DMS53 (cell line): ENCODE data around the gene UQCRQ.
A peak's percentile ranks its signal among the peaks of the same experiment; 100 is the strongest.

ENCODE experiments used
- DNase-seq: peaks from one replicate; lab custom pipeline; 2025; lab: John Stamatoyannopoulos, UW

UQCRQ gene

DNA sequence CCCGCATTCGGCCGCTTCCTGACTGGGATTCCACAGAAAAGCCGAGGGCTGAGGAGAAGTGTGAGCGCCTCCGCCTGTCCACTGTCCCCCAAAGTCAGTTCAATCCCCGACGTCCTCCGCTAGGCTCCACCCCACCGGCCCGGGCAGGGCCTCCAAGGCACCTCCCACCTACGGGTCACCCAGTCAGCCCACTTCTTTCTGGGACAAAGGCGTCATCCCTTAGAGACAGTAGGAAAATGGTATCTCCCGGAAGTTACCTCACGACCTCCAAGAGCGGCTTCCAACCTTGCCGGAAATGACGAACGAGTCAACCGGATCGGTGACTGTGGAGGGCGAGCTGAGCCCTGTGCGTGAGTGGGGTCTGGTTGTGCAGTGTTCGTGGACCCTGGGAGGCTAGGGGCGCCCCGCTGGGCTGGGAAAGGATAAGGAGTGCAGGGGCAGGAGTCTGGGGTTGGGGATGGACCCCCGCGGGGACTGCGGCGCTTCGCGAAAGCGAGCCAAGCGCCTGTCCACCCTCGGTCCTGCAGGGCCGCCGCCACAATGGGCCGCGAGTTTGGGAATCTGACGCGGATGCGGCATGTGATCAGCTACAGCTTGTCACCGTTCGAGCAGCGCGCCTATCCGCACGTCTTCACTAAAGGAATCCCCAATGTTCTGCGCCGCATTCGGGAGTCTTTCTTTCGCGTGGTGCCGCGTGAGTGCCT, at the start of gene UQCRQ, which contains the start of gene GDF9:
Gene UQCRQ, plus strand, starts transcription at position 301 of the 704 bp plus-strand sequence. Its CDS starts 240 bp downstream, at position 541.
Gene GDF9, minus strand, starts transcription at position 128 of the 704 bp plus-strand sequence. CDS start 1,936 bp downstream, outside the sequence.
- DNase-seq: peak; percentile 100

DNA sequence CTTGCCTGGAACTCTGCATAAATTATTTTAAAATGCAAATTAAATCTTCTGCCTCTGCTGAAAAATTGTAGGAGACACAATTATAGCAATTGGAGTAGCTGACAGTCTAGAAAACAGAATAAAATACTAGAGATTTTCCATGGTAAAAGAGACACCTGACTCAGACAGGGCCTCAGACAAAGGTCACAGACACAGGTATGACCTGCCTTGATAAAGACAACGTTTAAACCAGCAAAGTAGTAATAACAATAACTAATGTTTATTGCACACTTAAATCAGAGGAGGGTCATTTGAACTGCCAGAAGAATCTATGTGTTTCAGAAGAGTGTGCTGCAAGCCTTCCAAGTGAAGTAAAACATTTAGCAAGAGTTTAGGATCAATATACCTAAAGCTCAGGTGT, 49.4 kb upstream of the UQCRQ start:
- DNase-seq: no peak

DNA sequence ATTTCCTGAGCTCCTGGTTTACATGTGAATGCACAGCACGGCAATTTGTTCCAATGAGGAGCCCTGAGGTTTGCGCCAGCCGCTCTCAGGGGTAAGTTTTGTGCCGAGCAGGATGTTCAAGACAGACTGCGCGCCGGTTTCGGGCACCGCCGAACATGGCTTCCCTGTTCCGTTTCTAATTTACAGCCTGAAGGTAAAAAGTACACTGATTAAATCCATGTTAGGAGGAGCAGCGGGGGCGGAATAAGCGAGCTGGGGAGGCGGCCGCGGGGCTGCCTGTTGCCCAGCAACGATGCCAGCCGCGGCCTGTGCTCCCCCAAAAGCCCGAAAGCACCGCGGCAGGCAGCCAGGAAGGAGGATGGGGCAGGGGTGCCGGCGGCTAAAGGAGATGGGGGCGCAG, 47.0 kb upstream of the UQCRQ start:
- no peak for DNase-seq

DNA sequence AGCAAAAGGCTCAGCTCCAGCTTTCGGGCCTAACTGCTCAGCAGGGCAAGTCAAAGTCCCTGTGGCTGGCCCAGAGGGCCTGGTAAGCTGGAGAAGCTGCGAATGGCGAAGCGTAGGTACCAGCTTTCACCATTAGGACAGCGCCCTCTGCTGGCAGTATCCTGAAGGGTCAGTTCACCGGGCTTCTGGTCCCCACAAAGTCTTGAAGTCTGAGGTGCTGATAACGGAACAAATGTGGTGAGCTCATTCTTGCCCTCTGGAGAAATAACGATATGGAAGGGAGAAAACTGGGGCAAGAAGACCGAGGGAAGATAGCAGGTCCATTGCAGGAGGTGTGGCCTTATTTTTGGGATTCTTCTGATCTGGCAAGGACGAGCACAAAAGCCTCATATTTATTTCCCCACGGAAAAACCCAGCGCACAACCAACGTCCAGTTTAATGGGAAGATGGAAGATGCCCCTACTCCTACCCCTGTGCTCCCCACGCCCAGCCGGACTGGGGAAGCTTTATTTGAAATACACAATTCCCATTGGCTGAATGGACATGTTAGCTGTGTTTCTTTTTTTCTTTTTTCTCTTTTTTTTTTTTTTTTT, 46.2 kb upstream of the UQCRQ start:
- DNase-seq: peak; percentile 96

DNA sequence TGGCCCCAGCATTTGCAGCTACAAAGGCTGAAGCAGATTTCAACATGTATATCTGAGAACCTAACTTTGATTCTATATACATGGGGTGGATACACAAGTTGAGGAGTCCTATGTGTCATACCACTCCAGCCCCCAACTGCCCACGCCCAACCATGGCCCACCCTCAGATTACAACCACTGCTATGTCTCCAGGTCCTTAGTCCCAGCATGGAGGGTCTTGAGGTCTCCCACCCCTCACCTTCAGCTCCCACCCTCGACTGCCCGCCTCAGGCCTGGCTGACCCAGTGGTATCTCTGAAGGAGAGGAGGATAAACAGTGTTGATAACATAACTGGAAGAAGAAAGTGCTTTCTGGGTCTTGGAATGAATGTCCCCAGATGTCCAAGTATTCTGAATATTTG, 45.1 kb upstream of the UQCRQ start:
- DNase-seq: no peak

DNA sequence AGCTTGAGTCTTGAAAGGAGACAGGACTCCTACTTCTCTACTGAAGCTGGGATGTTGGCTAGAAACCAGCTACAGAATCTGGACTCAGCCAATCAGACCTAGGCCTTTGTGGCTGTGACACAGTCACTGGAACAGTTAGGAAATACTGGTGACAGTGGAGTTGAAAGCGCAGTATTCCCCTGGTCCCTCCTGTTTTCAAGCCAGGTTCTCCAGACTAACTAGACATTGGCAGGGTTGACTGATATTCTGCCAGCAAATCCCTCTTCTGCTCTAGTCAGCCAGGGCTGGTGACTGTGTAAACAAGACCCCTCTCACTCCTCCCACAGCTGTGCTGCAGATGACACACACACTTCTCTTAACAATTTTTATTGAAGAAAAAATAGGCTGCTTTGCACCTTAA, 44.7 kb upstream of the UQCRQ start:
- DNase-seq: peak; percentile 26

DNA sequence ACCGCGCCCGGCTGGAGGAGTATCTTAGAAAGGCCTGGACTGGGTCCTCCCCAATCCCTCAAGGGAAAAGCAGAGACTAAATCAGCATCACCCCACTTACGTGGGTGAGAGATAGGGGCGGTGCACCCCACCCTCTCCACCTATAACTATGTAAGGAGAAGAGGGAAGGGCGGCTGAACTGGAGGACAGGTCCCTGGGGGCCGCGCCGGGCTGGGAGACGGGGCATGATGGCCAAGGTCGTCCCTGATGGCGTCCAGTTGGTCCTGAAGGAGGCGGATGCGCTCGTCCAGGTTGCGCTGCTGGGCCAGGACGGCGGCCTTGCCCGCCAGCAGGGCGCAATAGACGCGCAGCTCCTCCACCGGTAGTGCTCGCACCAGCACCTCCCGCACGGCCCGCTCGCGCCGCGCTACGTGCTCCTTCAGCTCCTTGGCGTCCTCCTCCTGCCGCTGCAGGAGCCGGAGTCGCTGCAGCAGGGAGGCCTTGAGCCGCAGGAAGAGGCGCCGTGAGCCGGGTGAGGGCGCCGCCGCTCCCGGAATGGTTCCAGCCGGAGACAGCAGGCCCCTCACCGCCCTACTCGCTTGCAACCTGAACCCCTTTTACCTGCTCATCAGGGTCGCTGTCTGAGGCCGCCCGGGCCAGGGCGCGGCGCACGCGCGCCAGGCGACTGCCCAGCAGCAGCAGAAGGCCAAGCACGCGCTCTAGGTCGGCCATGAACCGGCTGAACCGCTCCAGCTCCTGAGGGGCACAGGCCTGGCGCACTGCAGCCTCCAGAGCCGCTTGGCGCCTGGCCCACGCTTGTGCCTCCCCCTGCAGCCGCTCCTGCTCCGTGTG, 43.6 kb upstream of the UQCRQ start:
- peak; percentile 84 for DNase-seq

DNA sequence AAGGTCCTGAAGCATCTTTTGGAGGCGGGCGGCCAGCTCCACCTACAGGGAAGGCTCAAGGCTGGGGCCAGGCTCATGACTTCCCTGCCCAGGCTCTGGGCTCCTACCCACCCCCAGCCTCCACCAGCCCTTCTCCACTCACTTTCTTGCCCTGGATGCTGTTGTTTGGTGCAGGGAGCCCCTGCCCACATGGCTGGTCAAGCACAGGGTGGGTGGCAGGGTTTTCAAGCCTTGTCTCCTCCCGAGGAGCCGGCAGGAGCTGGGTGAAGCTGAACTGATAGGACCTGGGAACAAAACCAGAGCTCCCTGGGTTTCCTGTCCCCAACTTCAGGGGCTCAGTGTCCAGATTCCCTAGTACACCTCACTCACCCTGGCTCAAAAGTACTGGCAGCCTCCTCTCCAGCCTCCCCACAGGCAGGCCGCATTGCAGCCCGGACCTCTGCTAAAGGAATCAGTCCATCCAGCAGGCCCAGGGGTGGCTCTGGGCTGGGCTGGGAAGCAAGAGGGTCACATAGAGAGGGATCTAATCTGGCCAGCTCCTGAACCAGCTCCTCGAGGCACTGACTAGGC, 42.9 kb upstream of the UQCRQ start:
- DNase-seq: no peak

DNA sequence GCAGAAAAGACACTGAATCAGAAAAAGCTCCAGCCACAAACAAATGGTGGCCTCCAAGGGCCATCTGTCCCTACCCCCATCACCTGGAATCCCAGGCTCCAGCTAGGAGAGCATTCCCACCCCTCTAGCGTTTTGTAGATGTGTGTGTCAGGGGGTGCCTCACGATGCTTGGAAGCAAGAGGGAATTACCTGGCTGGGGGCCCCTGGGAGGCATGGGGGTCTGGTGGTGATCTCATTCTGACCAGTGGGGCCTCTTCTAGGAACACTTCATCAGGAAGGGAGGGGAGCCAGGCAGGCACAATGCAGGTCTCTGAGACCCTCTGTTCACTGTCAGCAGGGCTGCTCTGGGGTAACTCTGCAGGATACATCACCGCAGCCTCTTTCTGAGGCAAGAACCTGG, 42.0 kb upstream of the UQCRQ start:
- no peak for DNase-seq

DNA sequence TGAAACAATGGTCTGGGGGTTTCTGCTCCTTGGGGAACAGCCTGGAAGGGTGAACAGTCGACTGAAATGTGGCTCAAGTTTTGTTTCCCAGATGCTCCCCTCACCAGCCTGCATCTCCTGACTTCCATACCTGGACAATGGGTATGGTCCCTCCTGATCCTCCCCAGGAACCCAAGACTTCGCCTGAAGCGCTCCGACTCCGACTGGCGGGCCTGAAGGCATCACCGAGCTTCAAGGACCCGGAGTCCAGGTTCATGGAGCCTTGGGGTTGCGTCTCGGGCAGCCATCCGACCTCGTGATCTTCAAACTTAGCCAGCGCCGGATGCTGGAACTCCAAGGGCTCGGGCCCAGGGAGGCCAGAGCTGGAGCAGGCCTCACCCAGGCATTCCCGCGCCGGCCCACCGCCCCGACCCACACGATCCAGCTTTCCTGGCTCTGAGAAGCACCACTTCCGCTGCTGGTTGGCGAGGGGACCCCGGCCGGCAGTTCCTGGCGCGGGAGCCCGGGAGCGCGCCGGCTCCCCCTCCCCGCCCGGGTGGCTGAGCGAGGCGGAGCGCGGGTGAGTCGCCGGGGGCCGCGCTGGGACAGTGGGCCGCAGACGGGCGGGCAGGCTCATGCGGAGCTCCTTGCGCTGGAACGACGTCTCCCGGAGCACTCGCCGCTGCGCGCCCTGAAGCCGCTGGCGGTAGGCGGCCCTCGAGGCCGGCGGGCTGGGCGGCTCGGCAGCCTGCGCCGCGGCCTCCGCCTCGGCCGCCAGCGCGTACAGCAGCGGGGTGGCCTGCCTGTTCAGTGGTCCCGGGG, 41.2 kb upstream of the UQCRQ start:
- no peak for DNase-seq

DNA sequence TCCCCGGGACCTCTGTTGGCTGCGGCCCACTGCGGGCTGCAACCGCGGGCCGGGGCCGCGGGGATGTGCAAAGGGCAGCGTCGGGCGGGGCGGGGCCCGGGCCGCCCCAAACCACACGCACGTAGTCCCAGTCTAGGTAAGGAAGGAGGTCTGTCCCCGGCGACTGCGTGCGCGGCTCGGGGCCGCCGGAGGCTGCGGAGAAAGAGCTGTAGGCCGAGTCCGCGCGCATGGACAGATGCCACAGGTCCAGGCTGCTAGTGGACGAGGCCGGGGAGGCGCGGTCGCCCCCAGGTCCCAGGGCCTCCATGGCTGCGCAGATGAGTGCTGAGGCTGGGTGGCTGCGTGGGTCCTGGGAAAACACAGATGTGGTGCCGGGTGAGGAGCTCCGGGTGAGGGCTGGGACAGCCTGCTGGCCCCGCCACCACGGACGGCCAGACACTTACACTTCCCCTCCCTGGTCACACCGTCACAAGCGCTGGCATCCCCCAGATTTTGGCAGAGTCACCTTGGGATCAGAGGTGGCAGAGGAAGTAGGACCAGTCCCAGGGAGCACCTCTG, 40.5 kb upstream of the UQCRQ start:
- DNase-seq: no peak

DNA sequence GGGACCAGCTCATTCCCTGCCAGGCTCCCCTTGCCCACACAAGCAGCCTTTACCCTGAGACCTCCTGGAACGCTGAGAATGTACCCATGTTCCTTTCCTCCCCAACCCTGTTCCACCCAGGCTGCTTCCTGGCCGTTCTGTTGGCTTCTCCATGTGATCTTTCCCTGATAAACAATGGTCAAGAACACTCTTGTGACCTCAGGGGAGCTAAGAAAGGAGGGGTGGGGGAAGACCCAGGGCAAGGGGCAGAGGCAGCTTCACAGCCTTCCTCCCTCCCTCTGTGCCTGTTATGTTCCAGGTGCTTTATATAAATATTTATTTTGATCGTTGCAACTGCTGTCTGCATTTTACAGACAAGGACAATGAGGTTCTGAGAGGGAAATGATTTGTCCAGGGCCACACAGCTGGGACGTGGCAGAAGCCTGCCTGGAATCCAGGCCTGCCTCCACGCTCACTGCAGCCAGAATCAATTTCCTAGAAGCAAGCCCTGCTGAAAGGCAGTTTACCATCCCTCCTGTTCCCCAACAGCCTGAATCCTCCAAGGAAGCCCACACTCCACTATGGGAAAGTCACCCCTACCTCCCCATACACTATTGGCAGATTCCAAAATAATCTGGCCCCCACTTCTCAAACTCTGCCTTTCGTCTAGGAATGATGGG, 39.9 kb upstream of the UQCRQ start:
- DNase-seq: no peak

DNA sequence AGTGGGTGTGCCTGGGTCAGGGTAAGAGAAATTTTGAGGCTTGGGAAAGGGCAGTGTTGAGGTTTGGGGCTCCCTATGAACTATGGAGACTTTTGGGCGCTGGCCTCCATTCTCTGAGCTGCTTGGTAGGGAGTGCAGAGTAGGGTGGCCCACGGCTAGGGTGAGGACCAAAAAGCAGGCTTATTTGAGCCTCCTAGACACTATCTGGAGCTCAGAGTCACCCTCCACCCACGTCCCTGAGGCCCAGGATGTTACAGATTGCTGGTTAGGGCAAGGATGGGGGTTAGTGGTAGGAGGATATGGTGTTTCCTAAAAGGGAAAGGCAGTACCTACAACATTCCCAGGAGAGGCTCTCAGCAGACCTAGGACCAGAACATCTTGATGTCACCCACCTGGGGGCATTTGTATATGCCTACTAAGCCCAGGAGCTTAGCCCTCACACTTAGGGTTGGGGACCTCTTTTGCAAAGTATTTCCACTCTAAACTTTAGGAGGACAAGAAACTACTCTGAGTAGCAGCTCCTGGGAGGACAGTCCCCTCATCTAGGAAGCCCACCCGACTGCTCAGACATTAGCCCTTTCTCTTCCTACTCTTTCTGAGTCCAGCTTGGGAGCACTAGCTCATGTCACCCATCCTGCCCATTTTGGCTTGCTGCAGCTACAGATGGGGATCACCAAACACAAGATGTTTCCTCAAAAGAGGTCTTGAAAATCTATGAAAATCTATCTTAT, 38.3 kb upstream of the UQCRQ start:
- no peak for DNase-seq

DNA sequence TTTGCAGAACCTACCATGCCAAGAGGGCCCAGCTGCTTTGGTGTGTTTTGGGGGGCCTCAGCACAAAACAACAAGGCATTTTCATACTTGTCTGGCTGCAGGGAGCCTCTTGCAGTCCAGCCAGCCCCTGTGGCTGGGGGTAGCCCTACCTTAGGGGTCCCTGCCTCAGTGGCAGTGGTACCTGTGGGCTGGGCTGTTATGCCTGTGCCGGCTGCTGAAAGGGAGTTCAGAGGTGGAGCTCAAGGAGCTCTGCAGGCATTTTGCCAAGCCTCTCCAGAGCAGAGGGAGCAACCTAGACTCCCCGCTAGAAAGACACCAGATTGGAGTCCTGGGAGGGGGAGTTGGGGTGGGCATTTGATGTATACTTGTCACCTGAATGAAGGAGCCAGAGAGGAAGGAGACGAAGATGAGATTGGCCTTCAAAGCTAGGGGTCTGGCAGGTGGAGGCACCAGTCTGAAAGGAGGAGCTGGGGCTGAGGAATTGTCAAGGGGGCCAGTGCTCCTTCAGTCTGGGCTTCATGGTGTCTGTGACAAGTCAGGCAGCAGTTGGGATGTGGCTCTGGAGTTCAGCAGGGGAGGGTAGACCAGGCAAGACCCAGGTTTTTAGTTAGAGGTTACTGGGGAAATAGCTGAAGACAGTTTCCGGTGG, 37.5 kb upstream of the UQCRQ start:
- no peak for DNase-seq

DNA sequence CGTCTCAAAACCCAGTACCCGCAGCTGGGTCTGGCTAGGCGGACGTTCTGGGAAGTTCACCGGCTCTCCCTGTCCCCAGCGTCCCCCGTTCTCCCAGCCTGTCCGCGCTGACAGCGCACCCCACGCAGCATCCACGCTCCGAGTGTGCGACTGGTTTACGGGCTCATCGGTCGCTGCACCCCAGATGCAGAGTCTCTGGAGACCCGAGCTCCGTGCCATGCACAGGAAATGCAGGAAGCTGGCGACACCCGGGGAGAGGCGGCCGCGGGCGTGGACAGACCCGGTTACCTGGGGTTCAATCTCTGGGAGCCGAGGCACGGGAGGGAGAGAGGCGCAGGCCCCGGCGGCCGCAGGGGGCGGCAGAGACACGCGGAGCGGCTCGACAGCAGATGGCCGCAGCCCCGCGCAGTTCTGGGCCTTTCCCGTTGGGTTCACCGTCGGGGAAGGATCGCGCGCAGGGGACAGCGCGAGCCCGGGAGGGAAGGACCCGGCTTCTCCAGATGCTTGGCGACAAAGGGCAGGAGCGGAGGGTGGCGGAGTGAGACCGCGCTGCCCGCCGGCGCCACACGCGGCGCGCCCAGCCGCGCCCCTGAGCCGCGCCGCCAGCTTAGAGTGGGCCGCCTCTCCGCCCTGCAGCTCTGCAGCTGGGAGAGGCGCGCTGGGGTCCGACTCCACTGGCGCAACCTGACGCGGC, 36.6 kb upstream of the UQCRQ start:
- peak; percentile 91 for DNase-seq

DNA sequence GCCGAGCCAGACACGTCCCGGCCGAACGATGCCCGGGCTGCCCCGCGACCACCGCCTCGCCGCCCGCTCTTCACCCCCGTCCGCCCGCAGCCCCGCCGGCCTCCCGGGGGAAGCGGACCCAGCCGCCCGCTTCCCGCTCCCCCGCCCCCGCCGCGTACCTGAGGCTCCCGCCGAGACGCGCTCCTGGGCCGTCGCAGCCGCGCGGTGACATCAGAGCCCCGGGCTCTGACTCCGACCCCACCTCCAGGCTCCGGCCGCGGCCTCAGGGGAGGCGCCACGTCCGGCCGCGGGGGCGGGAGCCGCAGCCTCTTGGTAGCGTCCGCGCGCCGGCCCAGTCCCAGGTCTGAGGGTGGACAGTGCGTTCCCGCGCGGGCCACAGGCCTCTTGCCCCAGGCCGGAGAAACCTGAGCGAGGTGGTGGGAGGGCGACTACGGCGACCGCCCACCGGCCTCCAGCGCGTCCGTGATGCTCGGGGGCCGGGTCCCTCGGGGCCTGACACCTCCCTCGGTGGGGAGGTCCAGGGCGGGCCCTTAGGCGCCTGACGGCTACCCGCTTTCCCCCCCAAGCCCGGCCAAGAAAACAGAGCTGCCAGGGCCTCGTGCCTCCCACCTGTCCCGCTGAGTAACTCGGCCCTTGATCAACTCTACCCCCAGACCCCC, 35.9 kb upstream of the UQCRQ start, which contains the start of gene SHROOM1:
Gene SHROOM1, minus strand, starts transcription at position 212 of the 659 bp plus-strand sequence. CDS start 4,507 bp downstream, outside the sequence.
- peak; percentile 94 for DNase-seq

DNA sequence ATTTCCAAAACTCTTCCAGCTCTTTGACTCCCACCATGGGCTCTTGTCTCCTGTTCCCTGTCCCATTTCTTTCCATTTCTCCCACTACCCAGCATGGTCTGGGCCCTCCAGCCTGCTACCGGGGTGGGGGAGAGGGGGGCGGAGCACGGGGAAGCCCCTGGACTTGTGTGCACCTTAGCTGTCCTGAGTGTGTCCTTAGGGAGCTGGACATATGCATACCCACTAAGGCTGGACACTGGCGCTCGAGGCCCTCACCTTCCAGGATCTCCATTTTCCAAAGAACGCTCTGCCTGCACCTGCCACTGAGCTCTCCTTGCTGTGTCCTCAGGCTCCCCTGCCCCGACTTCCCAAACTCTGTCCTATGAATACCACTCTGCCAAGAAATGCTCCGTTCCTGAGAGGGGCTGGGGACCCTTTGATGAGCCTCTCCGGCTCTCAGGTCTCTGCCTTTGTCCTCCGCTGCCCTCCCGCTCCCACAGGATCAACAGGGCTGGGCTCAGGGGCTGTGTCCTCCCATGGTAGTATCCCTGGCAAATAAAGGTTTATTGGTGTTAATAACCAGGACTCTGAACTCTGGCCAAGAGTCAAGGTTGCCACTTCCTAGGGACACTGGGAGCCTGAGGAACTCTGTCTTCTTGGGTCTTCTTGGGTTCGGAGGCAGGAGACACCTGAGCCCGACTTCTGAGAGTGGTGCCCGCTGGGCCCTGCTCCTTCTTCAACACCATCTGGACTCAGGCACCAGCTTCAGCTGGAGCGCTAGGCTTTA, 35.2 kb upstream of the UQCRQ start:
- no peak for DNase-seq

DNA sequence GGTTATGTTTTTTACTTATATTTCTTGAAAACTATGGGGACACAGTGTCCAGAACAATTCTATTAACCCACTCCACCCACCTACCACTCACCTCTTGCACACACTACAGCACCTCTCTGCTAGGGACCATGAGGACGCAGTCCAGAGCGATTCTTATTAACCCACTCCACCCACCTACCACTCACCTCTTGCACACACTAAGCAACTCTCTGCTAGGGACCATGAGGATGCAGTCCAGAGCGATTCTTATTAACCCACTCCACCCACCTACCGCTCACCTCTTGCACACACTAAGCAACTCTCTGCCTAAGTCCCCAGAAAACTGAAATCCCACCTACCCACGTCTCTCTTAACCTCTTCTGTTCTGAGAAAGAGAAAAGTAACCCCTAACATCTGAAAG, 33.8 kb upstream of the UQCRQ start:
- no peak for DNase-seq
